SK-N-SH (cell line): ENCODE data around the gene FNDC3B. TPM values are rescaled to one million over a fixed set of nuclear protein-coding genes. Genes with fewer than 3 reads are reported as not detected.

ENCODE experiments used
- CTCF ChIA-PET: fragments of 300-600, 350-600 bp; formaldehyde crosslinking; extraction: SDS; loops from one replicate; lab custom pipeline; 2021; lab: Yijun Ruan, JAX
- POLR2A ChIA-PET: fragments of 350-600 bp; sonication (Branson Sonifier 250); formaldehyde crosslinking; extraction: SDS; loops from one replicate; lab custom pipeline; 2020; ENCODE audit warnings: antibody characterized with exemption, inconsistent platforms; lab: Yijun Ruan, JAX
- DNase-seq: peaks from one replicate; pipeline ENCODE4 v3.0.0; 2012
- H2AFZ ChIP-seq: fragments of 200-600 bp; sonication (generic); 2 replicates; pipeline ENCODE4 v1.8.1; 2016; ENCODE audit warnings: antibody characterized with exemption, mild to moderate bottlenecking, low read depth
- H3F3A ChIP-seq: fragments of 200-600 bp; sonication (generic); replicated peaks from 2 replicates; pipeline ENCODE3; 2016; ENCODE audit warnings: antibody characterized with exemption, mild to moderate bottlenecking; ENCODE audit not compliant: insufficient read depth
- H3K27ac ChIP-seq, 2 experiments: fragments of 200-500 bp in 1 of 2; fragments of 200-600 bp in 1 of 2; sonication (Bioruptor generic) in 1 of 2; sonication (generic), shearing (Covaris generic) in 1 of 2; 2 replicates each; pipeline versions ENCODE4 v1.5.1 to v1.6.1; 2014 to 2016; ENCODE audit warnings: low read depth in 2 of 2, inconsistent platforms in 1 of 2, low read length in 1 of 2, mild to moderate bottlenecking in 1 of 2, mixed read lengths in 1 of 2
- H3K27me3 ChIP-seq: fragments of 200-600 bp; sonication (generic), shearing (Covaris generic); 2 replicates; pipeline ENCODE4 v1.6.1; 2016; ENCODE audit warnings: mixed run types; ENCODE audit not compliant: insufficient read depth
- H3K36me3 ChIP-seq, 2 experiments: fragments of 200-500 bp in 1 of 2; fragments of 200-600 bp in 1 of 2; sonication (Bioruptor generic) in 1 of 2; sonication (generic) in 1 of 2; replicated peaks in 1 of 2; 2 replicates each; pipeline versions ENCODE3 to v1.5.1; 2014 to 2016; ENCODE audit warnings: low read length in 1 of 2, mild to moderate bottlenecking in 1 of 2; ENCODE audit not compliant: insufficient read depth in 2 of 2, control insufficient read depth in 1 of 2
- H3K4me1 ChIP-seq, 2 experiments: fragments of 200-500 bp in 1 of 2; fragments of 200-600 bp in 1 of 2; sonication (Bioruptor generic) in 1 of 2; sonication (generic), shearing (Covaris generic) in 1 of 2; 2 replicates each; pipeline versions ENCODE4 v1.5.1 to v1.6.1; 2014 to 2016; ENCODE audit warnings: low read depth in 1 of 2, low read length in 1 of 2, mixed run types in 1 of 2; ENCODE audit not compliant: insufficient read depth in 2 of 2, control insufficient read depth in 1 of 2
- H3K4me2 ChIP-seq: fragments of 200-600 bp; sonication (generic), shearing (Covaris generic); 2 replicates; pipeline ENCODE4 v1.6.1; 2017; ENCODE audit warnings: mixed run types
- H3K4me3 ChIP-seq, 2 experiments: fragments of 200-500 bp in 1 of 2; fragments of 200-600 bp in 1 of 2; sonication (Bioruptor generic) in 1 of 2; sonication (generic), shearing (Covaris generic) in 1 of 2; 2 replicates each; pipeline versions ENCODE4 v1.5.1 to v1.8.1; 2014 to 2016; ENCODE audit warnings: low read depth in 2 of 2, inconsistent platforms in 1 of 2, low read length in 1 of 2, mild to moderate bottlenecking in 1 of 2, mixed read lengths in 1 of 2, moderate library complexity in 1 of 2
- H3K79me2 ChIP-seq: fragments of 200-600 bp; sonication (generic); 2 replicates; pipeline ENCODE4 v1.8.1; 2017; ENCODE audit warnings: mild to moderate bottlenecking; ENCODE audit not compliant: insufficient read depth
- H3K9ac ChIP-seq: fragments of 200-600 bp; sonication (generic); 2 replicates; pipeline ENCODE4 v1.6.1; 2017; ENCODE audit warnings: mixed run types
- H3K9me2 ChIP-seq: fragments of 200-600 bp; sonication (generic); 2 replicates; pipeline ENCODE4 v1.6.1; 2017; ENCODE audit warnings: mixed run types
- H3K9me3 ChIP-seq: fragments of 200-600 bp; sonication (generic); 2 replicates; pipeline ENCODE4 v1.6.1; 2017; ENCODE audit warnings: mixed run types, mild to moderate bottlenecking, moderate library complexity
- H4K20me1 ChIP-seq: fragments of 200-600 bp; sonication (generic); 2 replicates; pipeline ENCODE4 v1.6.1; 2017; ENCODE audit warnings: mild to moderate bottlenecking, mixed run types; ENCODE audit not compliant: insufficient read depth
- ELF1 ChIP-seq: IDR thresholded peaks from 2 replicates; pipeline ENCODE4 v1.4.0; 2012
- FOXJ3 ChIP-seq: sonication (generic); formaldehyde crosslinking; IDR thresholded peaks from 2 replicates; pipeline ENCODE4 v1.5.1; 2020; ENCODE audit warnings: mild to moderate bottlenecking, missing genetic modification reagents
- MAX ChIP-seq: IDR thresholded peaks from 2 replicates; pipeline ENCODE4 v1.4.0; 2012; ENCODE audit warnings: low read depth
- NFIC ChIP-seq: IDR thresholded peaks from 2 replicates; pipeline ENCODE4 v1.4.0; 2012; ENCODE audit warnings: borderline replicate concordance
- PBX3 ChIP-seq: IDR thresholded peaks from 2 replicates; pipeline ENCODE4; 2012
- RAD21 ChIP-seq: IDR thresholded peaks from 2 replicates; pipeline ENCODE4 v1.6.1; 2012; ENCODE audit warnings: mild to moderate bottlenecking, low read length
- USF1 ChIP-seq: IDR thresholded peaks from 2 replicates; pipeline ENCODE4 v1.4.0; 2012; ENCODE audit warnings: low read depth, borderline replicate concordance
- YY1 ChIP-seq: IDR thresholded peaks from 2 replicates; pipeline ENCODE4 v1.4.0; 2012; ENCODE audit warnings: low read depth, mild to moderate bottlenecking
- WGBS: methylation state at CpG from one replicate; pipeline ENCODE4 v1.1.6; 2017; ENCODE audit warnings: low lambda C conversion rate; 5-methylcytosine and 5-hydroxymethylcytosine counted together
- polyA plus RNA-seq, 3 experiments: library from polyadenylated mRNA; depleted of rRNA; stranded (reverse); fragments of >200 nt; gene quantifications; 2 replicates each; pipeline ENCODE4 v1.2.3, GENCODE V29; 2012

FNDC3B gene
- polyA plus RNA-seq, 1 of the 3 experiments (the other 2 are of a cell fraction): 10.4 TPM

- Histone ChIP-seq H3K4me3 (no peak overlapping the region), H3K4me2 (no peak overlapping the region), H3K79me2 (peaks cover 95% of the 10 kb centered on the region), H3K4me1 (peaks cover 4 to 9% of the 10 kb centered on the region in 2 experiments; a peak in 3 of 4 replicates), H3K9ac (no peak overlapping the region), H2AFZ (no peak overlapping the region), H3K27me3 (no peaks in the 10 kb centered on the region), H3K9me2 (no peaks in the 10 kb centered on the region), H3K27ac (no peak overlapping the region)
- CTCF ChIA-PET: no interaction called here
- no peak for DNase-seq
- WGBS: 97% methylated on average over 6 of the region's 6 CpGs
- TF ChIP-seq ELF1: no peak
- no peak for TF ChIP-seq USF1
- TF ChIP-seq MAX: no peak
- no peak for TF ChIP-seq YY1
- TF ChIP-seq, all 33 proteins: peak for 0
- Histone ChIP-seq H4K20me1 (peaks cover 49% of the 10 kb centered on the region), H3K36me3 (peaks cover 0 to 8% of the 10 kb centered on the region in 2 experiments), H3F3A (peaks cover 4% of the 10 kb centered on the region), H3K9me3 (no peaks in the 10 kb centered on the region)
- POLR2A ChIA-PET: no interaction called here
Measured at GRCh38 chr3:172166261-172166660, 126.9 kb downstream of the FNDC3B start.

- H3K9me3 ChIP-seq: no peaks in the 10 kb centered on the region
- H4K20me1 ChIP-seq: peaks cover 55% of the 10 kb centered on the region
- peaks cover 4 to 9% of the 10 kb centered on the region in 2 experiments; a peak in 3 of 4 replicates for H3K4me1 ChIP-seq
- H3K4me3 ChIP-seq: no peak overlapping the region
- POLR2A ChIA-PET: no interaction called here
- peaks cover 4% of the 10 kb centered on the region for H3F3A ChIP-seq
- H3K27ac ChIP-seq: no peak overlapping the region
- H2AFZ ChIP-seq: no peak overlapping the region
- H3K79me2 ChIP-seq: peaks cover 94% of the 10 kb centered on the region
- WGBS: 96% methylated on average over 9 of the region's 9 CpGs
- H3K9ac ChIP-seq: no peak overlapping the region
- CTCF ChIA-PET: no interaction called here
- no peak for DNase-seq
- no peak for TF ChIP-seq NFIC
- TF ChIP-seq FOXJ3 (CRISPR knock-in tag): no peak
- TF ChIP-seq PBX3: no peak
- TF ChIP-seq RAD21: no peak
- TF ChIP-seq ELF1: no peak
- no peak for TF ChIP-seq USF1
- TF ChIP-seq, all 33 proteins: peak for 0
- no peak overlapping the region for H3K4me2 ChIP-seq
- no peaks in the 10 kb centered on the region for H3K9me2 ChIP-seq
- peaks cover 0 to 6% of the 10 kb centered on the region in 2 experiments for H3K36me3 ChIP-seq
- H3K27me3 ChIP-seq: no peaks in the 10 kb centered on the region
Measured at GRCh38 chr3:172166890-172167289, 127.5 kb downstream of the FNDC3B start.
